Measurements from ENCODE around the gene RSPH1.

Gene RSPH1

GRCh38 chr21:42513151-42513984 lies 17.3 kb upstream of the RSPH1 start, which contains the start of gene SLC37A1:
Gene SLC37A1 (plus strand): TSS chr21:42513852. CDS start chr21:42518455, 4,603 bp downstream.
- DNase-seq (ENCODE audit: low spot score), result no peak

- DNase-seq (ENCODE audit: low spot score), result no peak
Measured at GRCh38 chr21:42512346-42513034, 16.5 kb upstream of the RSPH1 start.

- no peak for DNase-seq (ENCODE audit: low spot score)
Measured at GRCh38 chr21:42509244-42509643, 13.2 kb upstream of the RSPH1 start.

GRCh38 chr21:42508371-42508770 lies 12.3 kb upstream of the RSPH1 start:
- no peak for DNase-seq (ENCODE audit: low spot score)

GRCh38 chr21:42507418-42507817 lies 11.4 kb upstream of the RSPH1 start:
- DNase-seq (ENCODE audit: low spot score), result no peak

GRCh38 chr21:42505090-42505726 lies 9.2 kb upstream of the RSPH1 start:
- no peak for DNase-seq (ENCODE audit: low spot score)

- DNase-seq (ENCODE audit: low spot score), result no peak
Measured at GRCh38 chr21:42503711-42504110, 7.7 kb upstream of the RSPH1 start.

GRCh38 chr21:42500736-42501135 lies 4.7 kb upstream of the RSPH1 start:
- DNase-seq (ENCODE audit: low spot score), result no peak

GRCh38 chr21:42500225-42500624 lies 4.2 kb upstream of the RSPH1 start:
- no peak for DNase-seq (ENCODE audit: low spot score)

- no peak for DNase-seq (ENCODE audit: low spot score)
Measured at GRCh38 chr21:42499444-42500112, 3.6 kb upstream of the RSPH1 start.

GRCh38 chr21:42498012-42498411 lies 2.0 kb upstream of the RSPH1 start:
- no peak for DNase-seq (ENCODE audit: low spot score)

GRCh38 chr21:42496839-42497202 lies 797 bp upstream of the RSPH1 start:
- DNase-seq (ENCODE audit: low spot score), result no peak

GRCh38 chr21:42495765-42496119 lies 282 bp downstream of the RSPH1 start:
- DNase-seq (ENCODE audit: low spot score), result no peak

GRCh38 chr21:42495027-42495426 lies 997 bp downstream of the RSPH1 start:
- DNase-seq (ENCODE audit: low spot score), result no peak

- no peak for DNase-seq (ENCODE audit: low spot score)
Measured at GRCh38 chr21:42493109-42494060, 2.6 kb downstream of the RSPH1 start.

- DNase-seq (ENCODE audit: low spot score), result no peak
Measured at GRCh38 chr21:42492201-42492600, 3.8 kb downstream of the RSPH1 start.

GRCh38 chr21:42491328-42491727 lies 4.7 kb downstream of the RSPH1 start:
- no peak for DNase-seq (ENCODE audit: low spot score)

- no peak for DNase-seq (ENCODE audit: low spot score)
Measured at GRCh38 chr21:42490720-42491119, 5.3 kb downstream of the RSPH1 start.

- DNase-seq (ENCODE audit: low spot score), result no peak
Measured at GRCh38 chr21:42489991-42490390, 6.0 kb downstream of the RSPH1 start.

- no peak for DNase-seq (ENCODE audit: low spot score)
Measured at GRCh38 chr21:42489006-42489563, 6.9 kb downstream of the RSPH1 start.

- DNase-seq (ENCODE audit: low spot score), result no peak
Measured at GRCh38 chr21:42486531-42486930, 9.5 kb downstream of the RSPH1 start.
